Heart left ventricle (tissue), 13 donors: ENCODE data around the gene LRP1B.

Source experiments
- CTCF ChIP-seq, 12 donors: fragments of 200-600 bp; sonication (generic) in 4 of 12; IDR thresholded peaks; one replicate each; pipeline versions ENCODE4 v1.5.0 to v1.8.0; 2018 to 2022; ENCODE audit warnings: antibody characterized with exemption in 12 of 12, mild to moderate bottlenecking in 5 of 12
- POLR2A ChIP-seq, 2 donors: fragments of 450-650 bp; IDR thresholded peaks; one replicate each; pipeline ENCODE4 v1.6.1; 2017; ENCODE audit warnings: antibody characterized with exemption in 2 of 2, mild to moderate bottlenecking in 2 of 2, moderate library complexity in 2 of 2
- donor health status: ischemic (EF 13 %, LVEDD 7.1; RV severe dilation, severe dysfunction).
- donor health status: DM: no; HTN: yes; CAD: no.
- donor health status: DM: no; HTN: no; CAD: no.
- donor health status: ischemic (EF 25% LVEDD 6.9; RV normal size, moderate dysfunction).
- donor health status: ischemic (EF 25% LVEDD 5.7; RV mildly dilated, moderate dysfunction).
- donor health status: ischemic (EF 35%, LVEDD 5.7; RV mildly dilated, moderate dysfunction).
- donor health status: nonischemic (EF 11% LVEDD 7.7; RV severe dilation, severe dysfunction).
- donor health status: DM: yes; HTN: yes; CAD: no.
- donor health status: PGD.
- donor health status: ischemic (EF 29% LVEDD 5.4; RV normal size, mild dysfunction).
- donor health status: nonischemic (EF 23%, LVEDD 6.1; RV moderate dilation, normal function).

- no peak for TF ChIP-seq CTCF (IDR thresholded peaks at IDR 0.05)
- no peak for TF ChIP-seq POLR2A (IDR thresholded peaks at IDR 0.05)
Observed at GRCh38 chr2:140417504-140417903, 1713.3 kb downstream of the LRP1B start.
